Neural cell (in vitro differentiated cells): ENCODE data around the gene BGN. TPM values are rescaled to one million over a fixed set of nuclear protein-coding genes. Genes with fewer than 3 reads are reported as not detected.

ENCODE experiments used
- H2AFZ ChIP-seq: fragments of 200-600, 300-800 bp; sonication (generic), shearing (Covaris generic); 2 replicates; pipeline ENCODE4 v1.6.0; 2014; ENCODE audit warnings: low read depth, mild to moderate bottlenecking, antibody characterized with exemption, low read length, moderate library complexity
- H3F3A ChIP-seq: fragments of 200-600 bp; shearing (Covaris generic); 2 replicates; pipeline ENCODE4 v1.6.1; 2016; ENCODE audit warnings: mild to moderate bottlenecking, moderate library complexity, mixed read lengths, antibody characterized with exemption, low read length; ENCODE audit not compliant: insufficient read depth, poor library complexity, severe bottlenecking
- H3K27ac ChIP-seq: fragments of 200-600, 300-800 bp; sonication (generic), shearing (Covaris generic); 2 replicates; pipeline ENCODE4 v1.5.1; 2014; ENCODE audit warnings: mild to moderate bottlenecking, low read length, moderate library complexity
- H3K27me3 ChIP-seq: fragments of 300-800, 200-600 bp; sonication (generic), shearing (Covaris generic); 2 replicates; pipeline ENCODE4 v1.6.0; 2014; ENCODE audit warnings: mild to moderate bottlenecking, low read depth, low read length, moderate library complexity; ENCODE audit not compliant: insufficient read depth
- H3K36me3 ChIP-seq: fragments of 300-800, 200-600 bp; sonication (generic), shearing (Covaris generic); 2 replicates; pipeline ENCODE4 v1.5.1; 2014; ENCODE audit warnings: mild to moderate bottlenecking, antibody characterized with exemption, low read length, moderate library complexity; ENCODE audit not compliant: insufficient read depth
- H3K4me2 ChIP-seq: fragments of 300-800, 200-600 bp; sonication (generic), shearing (Covaris generic); 2 replicates; pipeline ENCODE4 v1.6.0; 2014; ENCODE audit warnings: mild to moderate bottlenecking, low read length
- H3K4me3 ChIP-seq: fragments of 300-800, 200-600 bp; sonication (generic), shearing (Covaris generic); 2 replicates; pipeline ENCODE4 v1.5.1; 2014; ENCODE audit warnings: mild to moderate bottlenecking, low read length, moderate library complexity
- H3K79me2 ChIP-seq: fragments of 200-600 bp; shearing (Covaris generic); replicated peaks from 2 replicates; pipeline ENCODE4 v1.6.0; 2014; ENCODE audit warnings: mild to moderate bottlenecking, low read length, moderate library complexity; ENCODE audit not compliant: insufficient read depth
- H3K9ac ChIP-seq: fragments of 300-800, 200-600 bp; sonication (generic), shearing (Covaris generic); 2 replicates; pipeline ENCODE4 v1.6.1; 2016; ENCODE audit warnings: mild to moderate bottlenecking, low read length, mixed read lengths
- H3K9me2 ChIP-seq: fragments of 200-600 bp; shearing (Covaris generic); 2 replicates; pipeline ENCODE4 v1.6.1; 2016; ENCODE audit warnings: mild to moderate bottlenecking, low read length, mixed read lengths; ENCODE audit not compliant: insufficient read depth
- H3K9me3 ChIP-seq: fragments of 200-600, 300-800 bp; sonication (generic), shearing (Covaris generic); 2 replicates; pipeline ENCODE4 v1.6.1; 2016; ENCODE audit warnings: mild to moderate bottlenecking, mixed run types, low read length, moderate library complexity, mixed read lengths
- H4K20me1 ChIP-seq: fragments of 200-600 bp; shearing (Covaris generic); 2 replicates; pipeline ENCODE4 v1.6.1; 2016; ENCODE audit warnings: mild to moderate bottlenecking, mixed run types; ENCODE audit not compliant: insufficient read depth
- CTCF ChIP-seq: fragments of 450-650 bp; IDR thresholded peaks from 2 replicates; pipeline ENCODE4 v1.5.1; 2014; ENCODE audit warnings: antibody characterized with exemption, mild to moderate bottlenecking, moderate library complexity; ENCODE audit not compliant: poor library complexity, severe bottlenecking
- EP300 ChIP-seq: fragments of 450-650 bp; conservative IDR thresholded peaks from 2 replicates; pipeline ENCODE4 v1.6.1; 2014; ENCODE audit warnings: antibody characterized with exemption, mild to moderate bottlenecking, moderate library complexity; ENCODE audit not compliant: poor library complexity, severe bottlenecking
- EZH2 ChIP-seq: fragments of 200-600, 300-800 bp; shearing (Covaris generic), sonication (generic); IDR thresholded peaks from 2 replicates; pipeline ENCODE4 v1.6.1; 2014; ENCODE audit warnings: antibody characterized with exemption, low read length, borderline replicate concordance, mild to moderate bottlenecking; ENCODE audit not compliant: insufficient read depth, poor library complexity, severe bottlenecking
- MXI1 ChIP-seq: fragments of 450-650 bp; conservative IDR thresholded peaks from 2 replicates; pipeline ENCODE4 v1.6.1; 2014; ENCODE audit warnings: antibody characterized with exemption, mild to moderate bottlenecking; ENCODE audit not compliant: poor library complexity, severe bottlenecking
- POLR2AphosphoS5 ChIP-seq: IDR thresholded peaks from 2 replicates; pipeline ENCODE4 v1.6.1; 2012
- RAD21 ChIP-seq: fragments of 450-650 bp; conservative IDR thresholded peaks from 2 replicates; pipeline ENCODE4 v1.6.1; 2014; ENCODE audit warnings: antibody characterized with exemption, mild to moderate bottlenecking, moderate library complexity
- REST ChIP-seq: IDR thresholded peaks from 2 replicates; pipeline ENCODE4 v1.6.1; 2012; ENCODE audit warnings: borderline replicate concordance
- SMC3 ChIP-seq: fragments of 450-650 bp; conservative IDR thresholded peaks from 2 replicates; pipeline ENCODE4 v1.6.1; 2014; ENCODE audit warnings: antibody characterized with exemption, mild to moderate bottlenecking, moderate library complexity; ENCODE audit not compliant: poor library complexity
- TAF1 ChIP-seq: IDR thresholded peaks from 2 replicates; pipeline ENCODE4 v1.6.1; 2012; ENCODE audit warnings: low read depth
- polyA plus RNA-seq: library from polyadenylated mRNA; depleted of rRNA; stranded (reverse); fragments of >200 nt; gene quantifications from 2 replicates; pipeline ENCODE4 v1.2.3, GENCODE V29; 2014

Gene BGN
- polyA plus RNA-seq, 1 donor from 2014 or later = not detected

- Histone ChIP-seq H3K9me2 (no peaks in the 10 kb centered on the region), H3K9me3 (no peaks in the 10 kb centered on the region), H3K27ac (no peak overlapping the region), H3K27me3 (no peaks in the 10 kb centered on the region), H3F3A (no peaks in the 10 kb centered on the region), H3K36me3 (no peaks in the 10 kb centered on the region), H2AFZ (no peak overlapping the region), H3K9ac (no peak overlapping the region), H3K4me3 (no peak overlapping the region), H4K20me1 (no peaks in the 10 kb centered on the region), H3K79me2 (no peaks in the 10 kb centered on the region), H3K4me2 (no peak overlapping the region)
- no peak for TF ChIP-seq CTCF
- no peak for TF ChIP-seq MXI1
- no peak for TF ChIP-seq POLR2AphosphoS5
- no peak for TF ChIP-seq EP300
- TF ChIP-seq REST = no peak
- no peak for TF ChIP-seq EZH2
- TF ChIP-seq RAD21 = no peak
- TF ChIP-seq SMC3 = no peak
- TF ChIP-seq TAF1 = no peak
Measured at GRCh38 chrX:153524234-153524633, 29.5 kb downstream of the BGN start.

- TF ChIP-seq RAD21 (no peak), CTCF (no peak), MXI1 (no peak), SMC3 (no peak)
- Histone ChIP-seq H3K4me3 (no peak overlapping the region), H3K27me3 (no peaks in the 10 kb centered on the region), H3K36me3 (no peaks in the 10 kb centered on the region), H3K27ac (no peak overlapping the region), H3K79me2 (no peaks in the 10 kb centered on the region), H3K9me2 (no peaks in the 10 kb centered on the region), H3F3A (no peaks in the 10 kb centered on the region), H4K20me1 (no peaks in the 10 kb centered on the region), H3K9me3 (no peaks in the 10 kb centered on the region), H3K4me2 (no peak overlapping the region), H3K9ac (no peak overlapping the region), H2AFZ (no peak overlapping the region)
Measured at GRCh38 chrX:153525451-153525850, 30.7 kb downstream of the BGN start.
